Gastroesophageal sphincter (tissue), 4 donors: ENCODE measurements around the gene CYB5R4. TPM values are rescaled to one million over a fixed set of nuclear protein-coding genes. Genes with fewer than 3 reads are reported as not detected.
A peak's percentile ranks its signal among the peaks of the same experiment; 100 is the strongest.

ENCODE experiments used
- ATAC-seq: fragments of 150-250 bp; one replicate; pipeline ENCODE4 v1.9.1; 2016; ENCODE audit warnings: mild to moderate bottlenecking, moderate library complexity
- H3K27ac ChIP-seq, 4 donors: fragments of 200-600 bp; sonication (generic) in 3 of 4; 1 replicate in 3 of 4; 2 replicates in 1 of 4; pipeline ENCODE4 v1.5.1; 2016 to 2019
- H3K27me3 ChIP-seq: fragments of 200-600 bp; sonication (generic); one replicate; pipeline ENCODE4 v1.5.1; 2019
- H3K36me3 ChIP-seq, 2 donors: fragments of 200-600 bp; sonication (generic); one replicate each; pipeline ENCODE4 v1.5.1; 2019; ENCODE audit warnings: control low read depth in 1 of 2
- H3K4me1 ChIP-seq, 3 donors: fragments of 200-600 bp; sonication (generic); 1 replicate in 2 of 3; 2 replicates in 1 of 3; pipeline ENCODE4 v1.5.1; 2016 to 2019; ENCODE audit warnings: control low read depth in 2 of 3
- H3K4me3 ChIP-seq, 2 donors: fragments of 200-600 bp; sonication (generic); one replicate each; pipeline ENCODE4 v1.5.1; 2019; ENCODE audit warnings: mild to moderate bottlenecking in 1 of 2, moderate library complexity in 1 of 2
- H3K9me3 ChIP-seq, 3 donors: fragments of 200-600 bp; sonication (generic); one replicate each; pipeline ENCODE4 v1.5.1; 2017 to 2019; ENCODE audit warnings: control low read depth in 2 of 3
- EP300 ChIP-seq: sonication (generic); formaldehyde crosslinking; IDR thresholded peaks from one replicate; pipeline ENCODE4 v1.6.1; 2017; ENCODE audit warnings: antibody characterized with exemption, mild to moderate bottlenecking
- POLR2A ChIP-seq, 2 donors: fragments of 450-650 bp; IDR thresholded peaks; one replicate each; pipeline ENCODE4 v1.6.1; 2017; ENCODE audit warnings: antibody characterized with exemption in 2 of 2, mild to moderate bottlenecking in 2 of 2, moderate library complexity in 1 of 2
- POLR2AphosphoS5 ChIP-seq: sonication (generic); formaldehyde crosslinking; IDR thresholded peaks from one replicate; pipeline ENCODE4 v1.6.1; 2017; ENCODE audit warnings: antibody characterized with exemption
- WGBS, 2 donors: methylation state at CpG; one replicate each; pipeline ENCODE4 v1.1.5; 2018; ENCODE audit warnings: low coverage in 1 of 2; 5-methylcytosine and 5-hydroxymethylcytosine counted together
- total RNA-seq, 4 donors: library from RNA; depleted of rRNA; stranded (reverse); fragments of >200 nt; gene quantifications; one replicate each; pipeline ENCODE4 v1.1.0, GENCODE V29; 2016
- TF ChIP-seq, protein P1 (sequence below), 4 experiments: fragments of 200-600 bp in 2 of 4; fragments of 450-650 bp in 2 of 4; sonication (generic) in 1 of 4; IDR thresholded peaks; one replicate each; pipeline ENCODE4 v1.5.1; 2017 to 2019; ENCODE audit warnings: antibody characterized with exemption in 4 of 4, mild to moderate bottlenecking in 2 of 4, moderate library complexity in 2 of 4

CYB5R4 gene
- total RNA-seq, 4 donors from 2014 or later, result 16.0 to 32.4 (median 20.8) TPM

- 10 to 55% methylated on average over 1 of the region's 1 CpG for WGBS, 2 donors
- no peak for ATAC-seq
Observed at GRCh38 chr6:83846291-83846690, 13.2 kb upstream of the CYB5R4 start.

GRCh38 chr6:83847179-83847578, 12.3 kb upstream of the CYB5R4 start:
- Histone ChIP-seq H3K27ac (no peak overlapping the region), H3K36me3 (no peaks in the 10 kb centered on the region), H3K9me3 (no peaks in the 10 kb centered on the region), H3K27me3 (peaks cover 11% of the 10 kb centered on the region), H3K4me3 (no peak overlapping the region), H3K4me1 (no peaks in the 10 kb centered on the region)
- TF ChIP-seq POLR2AphosphoS5 (no peak), POLR2A (IDR thresholded peaks at IDR 0.05) (no peak), EP300 (no peak)
- TF ChIP-seq, protein P1, sequence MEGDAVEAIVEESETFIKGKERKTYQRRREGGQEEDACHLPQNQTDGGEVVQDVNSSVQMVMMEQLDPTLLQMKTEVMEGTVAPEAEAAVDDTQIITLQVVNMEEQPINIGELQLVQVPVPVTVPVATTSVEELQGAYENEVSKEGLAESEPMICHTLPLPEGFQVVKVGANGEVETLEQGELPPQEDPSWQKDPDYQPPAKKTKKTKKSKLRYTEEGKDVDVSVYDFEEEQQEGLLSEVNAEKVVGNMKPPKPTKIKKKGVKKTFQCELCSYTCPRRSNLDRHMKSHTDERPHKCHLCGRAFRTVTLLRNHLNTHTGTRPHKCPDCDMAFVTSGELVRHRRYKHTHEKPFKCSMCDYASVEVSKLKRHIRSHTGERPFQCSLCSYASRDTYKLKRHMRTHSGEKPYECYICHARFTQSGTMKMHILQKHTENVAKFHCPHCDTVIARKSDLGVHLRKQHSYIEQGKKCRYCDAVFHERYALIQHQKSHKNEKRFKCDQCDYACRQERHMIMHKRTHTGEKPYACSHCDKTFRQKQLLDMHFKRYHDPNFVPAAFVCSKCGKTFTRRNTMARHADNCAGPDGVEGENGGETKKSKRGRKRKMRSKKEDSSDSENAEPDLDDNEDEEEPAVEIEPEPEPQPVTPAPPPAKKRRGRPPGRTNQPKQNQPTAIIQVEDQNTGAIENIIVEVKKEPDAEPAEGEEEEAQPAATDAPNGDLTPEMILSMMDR (IDR thresholded peaks at IDR 0.05), result no peak
- ATAC-seq, result no peak

More at GRCh38 chr6:83846291-83846690, 13.2 kb upstream of the CYB5R4 start:
- TF ChIP-seq EP300 (no peak), POLR2AphosphoS5 (no peak), POLR2A (IDR thresholded peaks at IDR 0.05) (no peak)
- TF ChIP-seq, protein P1 (IDR thresholded peaks at IDR 0.05), result no peak
- Histone ChIP-seq H3K9me3 (peaks cover 0 to 3% (median 0%) of the 10 kb centered on the region in 3 donors), H3K27ac (no peak overlapping the region), H3K27me3 (peaks cover 5% of the 10 kb centered on the region), H3K36me3 (no peaks in the 10 kb centered on the region), H3K4me1 (no peaks in the 10 kb centered on the region), H3K4me3 (no peak overlapping the region)

GRCh38 chr6:83849127-83849526, 10.4 kb upstream of the CYB5R4 start:
- TF ChIP-seq EP300, result no peak
- no peak for TF ChIP-seq POLR2A (IDR thresholded peaks at IDR 0.05)
- TF ChIP-seq, protein P1 (IDR thresholded peaks at IDR 0.05), result no peak
- TF ChIP-seq POLR2AphosphoS5, result no peak
- no peak for ATAC-seq
- no peaks in the 10 kb centered on the region for H3K9me3 ChIP-seq
- peaks cover 21% of the 10 kb centered on the region for H3K27me3 ChIP-seq
- no peak overlapping the region for H3K4me3 ChIP-seq
- H3K36me3 ChIP-seq, result no peaks in the 10 kb centered on the region
- peaks cover 0 to 17% (median 6%) of the 10 kb centered on the region in 3 donors for H3K4me1 ChIP-seq
- WGBS, 2 donors, result 81 to 88% methylated on average over 1 to 2 of the region's 2 CpGs
- no peak overlapping the region for H3K27ac ChIP-seq

- TF ChIP-seq POLR2A (IDR thresholded peaks at IDR 0.05) (no peak), EP300 (no peak), POLR2AphosphoS5 (no peak)
- TF ChIP-seq, protein P1 (IDR thresholded peaks at IDR 0.05), result no peak
- Histone ChIP-seq H3K4me3 (no peak overlapping the region), H3K9me3 (no peaks in the 10 kb centered on the region), H3K4me1 (peaks cover 0 to 20% (median 6%) of the 10 kb centered on the region in 3 donors), H3K36me3 (no peaks in the 10 kb centered on the region), H3K27ac (no peak overlapping the region), H3K27me3 (peaks cover 21% of the 10 kb centered on the region)
- WGBS, 2 donors, result 74 to 92% methylated on average over 2 to 3 of the region's 3 CpGs
- no peak for ATAC-seq
Observed at GRCh38 chr6:83849610-83850009, 9.9 kb upstream of the CYB5R4 start.

- peak overlapping the region in 1 of 4 donors; percentile 48 for H3K27ac ChIP-seq
- ATAC-seq, result no peak
- H3K9me3 ChIP-seq, result no peaks in the 10 kb centered on the region
- peaks cover 21% of the 10 kb centered on the region for H3K27me3 ChIP-seq
- H3K4me3 ChIP-seq, result peak overlapping the region; percentile 37 to 60
- no peaks in the 10 kb centered on the region for H3K36me3 ChIP-seq
- TF ChIP-seq EP300 (no peak), POLR2AphosphoS5 (no peak), POLR2A (IDR thresholded peaks at IDR 0.05) (no peak)
- TF ChIP-seq, protein P1 (IDR thresholded peaks at IDR 0.05), result no peak
- WGBS, 2 donors, result 18 to 47% methylated on average over 4 to 9 of the region's 16 CpGs
- H3K4me1 ChIP-seq, result peaks cover 0 to 20% (median 6%) of the 10 kb centered on the region in 3 donors
Observed at GRCh38 chr6:83852528-83853177, 6.8 kb upstream of the CYB5R4 start.
